Astrocyte (in vitro differentiated cells and primary cell): Measurements from ENCODE around the gene DCAF8L1. TPM values are rescaled to one million over a fixed set of nuclear protein-coding genes. Genes with fewer than 3 reads are reported as not detected.
"Not testable (repeated sequence)": the region's sequence is repeated elsewhere in the genome, so short reads cannot be mapped to it uniquely, and the experiment has no call there.

ENCODE experiments used
- DNase-seq: peaks from one replicate; pipeline ENCODE4 v3.0.0-alpha.2; 2010; ENCODE audit warnings: low read depth
- FAIRE-seq: peaks from 2 replicates; lab custom pipeline; 2011; peaks lifted over from hg19 to GRCh38; lab: Jason Lieb, UNC
- H2AFZ ChIP-seq: 2 replicates; pipeline ENCODE4 v1.6.0; 2012; ENCODE audit warnings: low read depth, low read length, inconsistent platforms
- H3K27ac ChIP-seq: 2 replicates; pipeline ENCODE4 v1.5.1; 2011; ENCODE audit warnings: low read depth, low read length, inconsistent platforms
- H3K27me3 ChIP-seq: 2 replicates; pipeline ENCODE4 v1.6.0; 2011; ENCODE audit warnings: low read length, inconsistent platforms; ENCODE audit not compliant: insufficient read depth
- H3K36me3 ChIP-seq: 2 replicates; pipeline ENCODE4 v1.5.1; 2011; ENCODE audit warnings: low read length, inconsistent platforms; ENCODE audit not compliant: insufficient read depth
- H3K4me1 ChIP-seq: 2 replicates; pipeline ENCODE4 v1.5.1; 2011; ENCODE audit warnings: low read length, inconsistent platforms; ENCODE audit not compliant: insufficient read depth
- H3K4me2 ChIP-seq: 2 replicates; pipeline ENCODE4 v1.6.0; 2012; ENCODE audit warnings: low read length, inconsistent platforms
- H3K4me3 ChIP-seq: 2 replicates; pipeline ENCODE4 v1.5.1; 2011; ENCODE audit warnings: low read depth, mild to moderate bottlenecking, low read length, inconsistent platforms; ENCODE audit not compliant: insufficient read depth
- H3K79me2 ChIP-seq: 2 replicates; pipeline ENCODE4 v1.6.0; 2012; ENCODE audit warnings: mild to moderate bottlenecking, low read length, inconsistent platforms; ENCODE audit not compliant: insufficient read depth
- H3K9ac ChIP-seq: 2 replicates; pipeline ENCODE4 v1.6.0; 2012; ENCODE audit warnings: mild to moderate bottlenecking, low read length, inconsistent platforms
- H3K9me3 ChIP-seq: 2 replicates; pipeline ENCODE4 v1.5.1; 2012; ENCODE audit warnings: low read depth, mild to moderate bottlenecking, low read length, inconsistent platforms; ENCODE audit not compliant: insufficient read depth
- H4K20me1 ChIP-seq: 2 replicates; pipeline ENCODE4 v1.6.0; 2012; ENCODE audit warnings: low read length, inconsistent platforms; ENCODE audit not compliant: insufficient read depth
- H3K27ac Mint-ChIP-seq: one replicate; pipeline ENCODE4 v1.8.0; 2021; ENCODE audit warnings: mild to moderate bottlenecking, mixed read lengths; ENCODE audit not compliant: unreplicated experiment
- H3K27me3 Mint-ChIP-seq: one replicate; pipeline ENCODE4 v1.8.0; 2021; ENCODE audit warnings: low read depth, mixed read lengths; ENCODE audit not compliant: unreplicated experiment
- H3K36me3 Mint-ChIP-seq: one replicate; pipeline ENCODE4 v1.8.0; 2021; ENCODE audit warnings: low read depth, mixed read lengths; ENCODE audit not compliant: unreplicated experiment
- H3K4me1 Mint-ChIP-seq: one replicate; pipeline ENCODE4 v1.8.0; 2021; ENCODE audit warnings: low read depth, mixed read lengths; ENCODE audit not compliant: unreplicated experiment
- H3K4me3 Mint-ChIP-seq: one replicate; pipeline ENCODE4 v1.8.0; 2021; ENCODE audit warnings: mild to moderate bottlenecking, moderate library complexity, mixed read lengths; ENCODE audit not compliant: unreplicated experiment
- H3K9me3 Mint-ChIP-seq: one replicate; pipeline ENCODE4 v1.8.0; 2021; ENCODE audit warnings: mild to moderate bottlenecking, mixed read lengths; ENCODE audit not compliant: unreplicated experiment
- CTCF ChIP-seq: IDR thresholded peaks from 2 replicates; pipeline ENCODE4 v1.5.1; 2011; ENCODE audit warnings: low read depth, mild to moderate bottlenecking, inconsistent platforms, low read length, moderate library complexity; ENCODE audit not compliant: insufficient read depth
- EZH2 ChIP-seq: IDR thresholded peaks from 2 replicates; pipeline ENCODE4 v1.6.1; 2012; ENCODE audit warnings: mild to moderate bottlenecking, low read length, inconsistent platforms; ENCODE audit not compliant: insufficient read depth
- total RNA-seq: library from RNA; stranded (reverse); gene quantifications from 2 replicates; pipeline ENCODE4 v1.2.1, GENCODE V29; 2021

Gene DCAF8L1
- total RNA-seq, 1 donor from 2014 or later = not detected

- H4K20me1 ChIP-seq = no peaks in the 10 kb centered on the region
- H3K9me3 Mint-ChIP-seq = peaks cover 8% of the 10 kb centered on the region
- no peak overlapping the region for H3K4me3 Mint-ChIP-seq
- no peaks in the 10 kb centered on the region for H3K79me2 ChIP-seq
- H3K27me3 Mint-ChIP-seq = no peaks in the 10 kb centered on the region
- H3K4me1 ChIP-seq = no peaks in the 10 kb centered on the region
- TF ChIP-seq CTCF (no peak), EZH2 (no peak)
- no peak overlapping the region for H3K4me2 ChIP-seq
- H3K9ac ChIP-seq = no peak overlapping the region
- no peaks in the 10 kb centered on the region for H3K36me3 Mint-ChIP-seq
- no peak for FAIRE-seq
- H3K36me3 ChIP-seq = no peaks in the 10 kb centered on the region
- no peak overlapping the region for H3K4me3 ChIP-seq
- no peak overlapping the region for H3K27ac Mint-ChIP-seq
- H3K27ac ChIP-seq = no peak overlapping the region
- no peaks in the 10 kb centered on the region for H3K27me3 ChIP-seq
- H2AFZ ChIP-seq = no peak overlapping the region
- no peak for DNase-seq
- H3K4me1 Mint-ChIP-seq = no peaks in the 10 kb centered on the region
- H3K9me3 ChIP-seq = no peaks in the 10 kb centered on the region
Measured at GRCh38 chrX:27964432-27964831, 16.8 kb downstream of the DCAF8L1 start.

GRCh38 chrX:27960410-27960809 is 20.8 kb downstream of the DCAF8L1 start:
- H3K79me2 ChIP-seq, H3K36me3 Mint-ChIP-seq, H3K9me3 ChIP-seq, H4K20me1 ChIP-seq, H3K27ac ChIP-seq, H3K27ac Mint-ChIP-seq, H3K36me3 ChIP-seq, H3K9me3 Mint-ChIP-seq, H3K4me3 Mint-ChIP-seq, H3K27me3 ChIP-seq, H3K9ac ChIP-seq, H3K4me3 ChIP-seq, H3K27me3 Mint-ChIP-seq, H3K4me1 Mint-ChIP-seq, H3K4me2 ChIP-seq, FAIRE-seq, H3K4me1 ChIP-seq, DNase-seq, H2AFZ ChIP-seq: not testable (repeated sequence)

GRCh38 chrX:27953171-27953570 is 28.1 kb downstream of the DCAF8L1 start:
- Mint-ChIP-seq H3K36me3 (no peaks in the 10 kb centered on the region), H3K9me3 (no peaks in the 10 kb centered on the region)

More at GRCh38 chrX:27953171-27953570, 28.1 kb downstream of the DCAF8L1 start:
- Histone ChIP-seq H3K27ac (no peak overlapping the region), H2AFZ (no peak overlapping the region), H3K36me3 (no peaks in the 10 kb centered on the region), H3K9me3 (no peaks in the 10 kb centered on the region), H3K9ac (no peak overlapping the region), H3K27me3 (no peaks in the 10 kb centered on the region), H3K4me1 (no peaks in the 10 kb centered on the region), H3K4me3 (no peak overlapping the region), H3K79me2 (no peaks in the 10 kb centered on the region), H4K20me1 (no peaks in the 10 kb centered on the region), H3K4me2 (no peak overlapping the region)
- DNase-seq (no peak), FAIRE-seq (no peak)
- TF ChIP-seq EZH2 (no peak), CTCF (no peak)
- Mint-ChIP-seq H3K4me1 (no peaks in the 10 kb centered on the region), H3K27ac (no peak overlapping the region), H3K27me3 (no peaks in the 10 kb centered on the region), H3K4me3 (no peak overlapping the region)
